Measurements from ENCODE around the gene RPTOR.
"Not testable (repeated sequence)": the region's sequence is repeated elsewhere in the genome, so short reads cannot be mapped to it uniquely, and the experiment has no call there.

Gene RPTOR

GRCh38 chr17:80696456-80696855 lies 151.8 kb downstream of the RPTOR start:
- no peak for DNase-seq

DNA sequence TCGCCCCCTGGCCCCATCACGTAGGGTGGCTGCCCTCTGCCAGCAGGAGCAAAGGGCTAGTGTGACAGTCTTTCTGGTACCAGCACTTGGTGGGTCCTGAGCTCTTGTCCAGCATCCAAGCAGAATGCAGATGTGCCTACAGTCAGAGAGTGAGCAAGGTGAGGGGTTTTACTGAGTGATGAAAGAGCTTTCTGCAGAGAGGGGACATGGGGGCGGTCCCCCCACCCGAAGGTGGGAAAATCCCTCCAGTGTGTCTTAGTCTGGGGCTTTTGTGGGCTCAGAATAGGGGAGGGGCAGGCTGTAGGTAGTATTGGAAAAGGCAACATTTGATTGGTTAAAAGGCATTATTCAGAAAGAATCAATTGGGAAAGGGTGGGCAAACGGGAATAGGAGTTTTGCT lies 152.3 kb downstream of the RPTOR start:
- no peak for DNase-seq

GRCh38 chr17:80698297-80698696 lies 153.7 kb downstream of the RPTOR start:
- no peak for DNase-seq

DNA sequence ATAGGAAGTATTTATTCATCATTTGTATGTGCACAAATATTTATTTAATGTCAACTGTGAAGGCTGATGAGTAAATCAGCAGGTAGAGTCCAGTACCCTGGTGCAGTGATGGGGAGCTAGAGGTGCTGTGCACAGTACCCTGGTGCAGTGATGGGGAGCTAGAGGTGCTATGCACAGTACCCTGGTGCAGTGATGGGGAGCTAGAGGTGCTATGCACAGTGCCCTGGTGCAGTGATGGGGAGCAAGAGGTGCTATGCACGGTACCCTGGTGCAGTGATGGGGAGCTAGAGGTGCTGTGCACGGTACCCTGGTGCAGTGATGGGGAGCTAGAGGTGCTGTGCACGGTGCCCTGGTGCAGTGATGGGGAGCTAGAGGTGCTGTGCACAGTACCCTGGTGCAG lies 154.6 kb downstream of the RPTOR start:
- DNase-seq = not testable (repeated sequence)

GRCh38 chr17:80701730-80702129 lies 157.1 kb downstream of the RPTOR start:
- no peak for DNase-seq

DNA sequence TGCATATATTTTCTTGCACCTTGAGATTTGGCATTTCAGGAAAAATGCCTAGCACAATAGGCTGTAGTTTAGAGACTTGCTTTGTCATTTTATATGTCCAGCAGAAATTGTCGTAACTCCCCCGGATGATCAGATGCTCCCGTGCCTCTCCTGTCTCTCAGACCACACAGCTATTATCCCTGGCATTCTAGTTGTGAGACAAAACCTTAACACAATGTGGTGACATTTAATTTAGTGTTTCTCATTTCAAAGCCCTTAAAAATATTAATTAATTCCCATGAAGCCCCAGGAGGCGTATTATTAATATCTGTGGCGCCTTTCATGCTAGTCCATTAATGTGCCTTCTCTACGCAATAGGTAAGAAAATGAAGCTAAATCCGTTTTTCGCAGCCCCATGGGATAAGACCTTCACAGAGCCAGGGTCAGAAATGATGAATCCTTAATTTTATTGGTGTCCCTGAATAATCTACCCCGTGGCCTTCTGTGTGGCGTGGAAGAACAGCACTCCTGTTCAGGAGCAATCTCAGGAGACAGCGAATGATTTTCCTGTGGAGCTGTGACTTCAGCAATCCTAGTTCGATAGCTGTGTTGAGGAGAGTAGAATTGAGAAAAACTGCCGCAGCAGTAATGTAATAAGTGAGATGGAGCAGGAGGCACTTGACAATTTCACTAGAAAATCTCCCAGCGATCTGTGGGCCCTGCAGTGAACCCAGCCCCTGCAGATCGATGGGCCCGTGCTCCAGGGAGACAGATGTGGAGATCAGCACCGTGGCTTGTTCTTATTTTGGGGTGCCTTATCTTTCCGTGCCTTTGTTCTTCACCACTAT lies 157.9 kb downstream of the RPTOR start:
- no peak for DNase-seq

GRCh38 chr17:80703142-80703478 lies 158.5 kb downstream of the RPTOR start:
- no peak for DNase-seq

DNA sequence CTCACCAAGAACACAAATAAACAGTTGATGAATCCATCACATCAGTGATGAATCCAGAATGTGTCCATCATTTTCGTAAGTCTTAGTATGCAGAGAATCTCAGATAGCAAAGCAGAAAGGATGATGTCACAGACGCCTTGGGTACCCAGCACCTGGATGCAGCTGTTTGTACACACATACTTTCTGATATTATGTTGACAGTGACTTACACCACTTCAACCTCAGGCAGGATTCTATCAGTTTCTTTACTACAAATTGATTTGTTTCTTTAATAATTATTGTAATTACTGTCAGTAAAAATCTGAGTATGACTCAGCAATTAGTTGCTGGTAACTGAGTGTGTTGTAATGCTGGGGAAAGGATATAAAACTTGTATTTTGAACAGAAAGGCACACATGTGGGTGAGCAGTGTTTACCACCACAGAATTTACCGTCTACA lies 159.8 kb downstream of the RPTOR start:
- no peak for DNase-seq

DNA sequence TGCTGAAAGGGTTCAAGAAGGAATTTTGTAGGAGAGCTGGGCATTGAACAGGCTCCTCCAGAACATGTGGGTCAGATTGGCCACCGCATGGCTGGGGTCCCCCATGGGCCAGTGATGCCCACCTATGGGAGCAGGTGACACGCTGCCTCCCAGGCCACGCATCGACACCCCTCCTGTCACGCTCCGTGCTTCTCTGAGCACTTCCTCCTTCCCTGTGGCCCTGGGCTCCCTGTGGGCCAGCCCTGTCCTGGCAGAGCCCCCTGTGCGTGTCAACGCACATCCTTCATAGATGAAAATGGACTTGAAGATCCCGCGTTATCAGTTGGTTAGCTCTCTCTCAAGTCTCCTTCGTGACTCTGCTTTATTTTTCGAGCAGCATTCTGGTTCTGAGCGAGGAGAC lies 160.3 kb downstream of the RPTOR start:
- DNase-seq = no peak

DNA sequence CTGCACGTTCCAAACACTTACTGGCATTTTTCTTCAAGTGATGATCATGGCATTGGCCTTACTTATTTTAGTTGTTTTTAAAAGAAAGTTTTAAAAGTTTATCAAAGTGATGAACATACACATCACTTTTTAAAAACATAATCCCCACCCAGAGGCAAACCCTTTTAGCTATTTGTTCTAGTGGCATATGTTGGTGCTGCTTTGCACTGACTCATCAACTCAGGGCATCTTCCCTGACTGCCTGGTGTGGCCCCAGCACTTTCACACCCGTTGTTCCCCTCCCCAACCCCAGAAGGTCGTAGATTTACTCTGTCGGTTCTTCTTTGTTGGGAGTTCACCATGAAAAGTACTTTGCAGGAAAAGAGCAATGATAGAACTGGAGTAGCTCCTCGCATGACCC lies 161.3 kb downstream of the RPTOR start:
- no peak for DNase-seq

- no peak for DNase-seq
These were observed 161.8 kb downstream of the RPTOR start for GRCh38 chr17:80706463-80706867.

DNA sequence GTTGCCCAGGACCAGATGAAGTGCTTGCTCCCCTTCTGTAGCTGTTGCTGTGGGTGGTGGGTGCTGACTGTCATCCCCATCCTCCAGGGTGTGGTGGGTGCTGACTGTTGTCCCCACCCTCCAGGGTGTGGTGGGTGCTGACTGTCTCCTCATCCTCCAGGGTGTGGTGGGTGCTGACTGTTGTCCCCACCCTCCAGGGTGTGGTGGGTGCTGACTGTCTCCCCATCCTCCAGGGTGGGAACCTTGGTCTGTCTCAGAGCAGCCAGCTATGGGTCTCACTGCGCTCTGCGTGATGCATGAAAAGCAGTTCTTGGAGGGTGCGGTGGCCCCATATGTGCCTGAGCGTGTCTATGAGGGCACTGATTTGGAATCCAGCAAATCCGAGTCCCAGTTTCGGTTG lies 163.8 kb downstream of the RPTOR start:
- DNase-seq = no peak

DNA sequence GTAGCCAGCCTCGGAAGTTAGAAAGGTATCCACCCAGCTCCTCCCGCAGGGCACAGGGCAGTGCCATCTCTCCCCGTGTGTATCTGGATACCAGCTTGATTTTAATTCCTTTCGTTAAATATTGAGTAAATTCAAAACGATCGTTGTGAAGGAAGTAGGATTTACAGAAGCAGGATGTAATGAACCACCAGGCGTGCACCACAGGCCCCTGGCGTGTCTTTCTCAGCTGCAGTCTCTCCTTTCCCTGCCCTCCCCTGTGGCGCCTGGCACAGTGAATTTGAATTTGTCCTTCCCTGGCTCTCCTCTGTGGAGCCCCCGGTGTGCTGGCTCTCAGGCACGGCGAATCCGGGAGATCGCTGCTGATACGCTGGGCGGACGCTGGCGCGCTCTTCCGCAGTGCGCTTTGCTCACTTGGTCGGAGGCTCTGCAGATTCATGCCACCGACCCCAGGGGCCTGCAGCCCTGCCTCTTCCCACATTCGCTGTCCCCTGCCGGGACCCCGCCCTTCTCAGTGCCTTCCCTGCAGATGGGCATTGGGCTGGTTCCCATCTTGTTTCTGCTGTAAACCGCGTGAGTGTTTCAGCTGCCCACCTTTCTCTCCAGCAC lies 164.6 kb downstream of the RPTOR start:
- no peak for DNase-seq

DNA sequence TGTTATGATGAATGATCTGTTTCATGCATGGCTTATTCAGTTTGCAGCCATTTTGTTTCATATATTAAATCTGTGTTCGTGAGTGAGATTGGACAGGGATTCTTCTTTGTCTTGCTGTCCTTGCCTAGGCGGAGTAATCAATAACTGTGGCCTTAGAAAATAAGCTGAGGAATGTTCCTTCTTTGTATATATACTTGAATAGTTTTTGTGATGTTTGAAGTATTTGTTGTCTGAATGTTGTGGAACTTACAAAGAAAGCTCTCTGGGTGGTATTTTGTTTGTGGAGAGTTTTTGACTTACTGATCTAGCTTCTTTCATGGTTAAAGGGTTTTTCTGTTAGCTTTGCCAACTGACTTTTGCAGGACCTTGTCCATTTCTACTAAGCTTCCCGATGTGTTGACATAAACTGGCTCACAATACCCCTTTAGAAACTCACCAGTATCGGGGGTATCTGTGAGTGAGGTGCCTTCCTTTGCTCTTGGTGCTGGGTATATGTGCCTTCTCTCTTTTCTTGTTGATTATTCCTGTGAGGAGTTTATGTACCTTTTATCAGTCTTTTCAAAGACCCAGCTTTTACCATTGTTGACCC lies 166.2 kb downstream of the RPTOR start:
- DNase-seq = no peak

- DNase-seq = no peak
These were observed 167.5 kb downstream of the RPTOR start for GRCh38 chr17:80712089-80712488.

DNA sequence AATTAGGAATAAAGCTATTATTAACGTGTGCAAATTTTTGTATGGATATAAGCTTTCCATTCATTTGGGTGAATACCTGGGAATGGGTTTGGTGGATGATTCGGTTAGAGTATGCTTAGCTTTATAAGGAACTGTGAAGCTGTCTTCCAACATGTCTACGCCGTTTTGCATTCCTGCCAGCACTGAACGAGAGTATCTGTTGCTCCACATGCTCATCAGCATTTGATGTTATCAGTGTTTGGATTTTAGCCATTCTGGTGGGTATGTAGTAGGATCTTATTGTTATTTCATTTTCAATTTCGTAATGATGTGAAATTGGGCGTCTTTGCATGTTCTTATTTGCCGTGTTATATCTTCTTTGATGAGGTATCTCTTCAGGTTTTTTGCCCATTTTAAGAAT lies 168.0 kb downstream of the RPTOR start:
- no peak for DNase-seq

GRCh38 chr17:80716986-80717719 lies 172.5 kb downstream of the RPTOR start:
- no peak for DNase-seq

- DNase-seq = no peak
These were observed 173.1 kb downstream of the RPTOR start for GRCh38 chr17:80717720-80718083.

- no peak for DNase-seq
These were observed 173.8 kb downstream of the RPTOR start for GRCh38 chr17:80718428-80718827.

DNA sequence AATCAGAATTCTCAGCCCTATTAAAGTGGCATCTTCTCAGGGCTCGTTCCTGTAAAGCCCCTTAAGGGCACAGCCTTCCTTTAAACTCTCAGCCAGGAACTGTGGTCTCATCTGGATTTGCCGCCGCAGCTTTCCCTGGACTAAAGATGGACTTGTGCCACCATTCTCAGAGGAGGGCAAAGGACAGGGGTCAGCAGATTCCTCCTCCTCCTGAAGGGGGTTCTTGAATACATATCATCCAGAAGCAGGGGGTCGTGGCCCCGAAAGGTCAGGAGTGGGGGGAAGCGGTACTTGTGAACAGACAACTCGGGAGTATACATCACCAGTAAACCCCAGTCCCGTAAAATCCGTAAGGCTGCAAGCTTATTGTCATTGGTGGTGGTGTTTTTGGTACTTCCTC lies 174.8 kb downstream of the RPTOR start:
- DNase-seq = no peak

- DNase-seq = no peak
These were observed 176.3 kb downstream of the RPTOR start for GRCh38 chr17:80720610-80721577.

GRCh38 chr17:80722661-80723060 lies 178.0 kb downstream of the RPTOR start:
- DNase-seq = no peak
